GM21529 (cell line): ENCODE data around the gene SEC61B.
"Not testable (repeated sequence)": the region's sequence is repeated elsewhere in the genome, so short reads cannot be mapped to it uniquely, and the experiment has no call there.

Experiments used
- ATAC-seq: cut with Tn5 transposase; IDR thresholded peaks from one replicate; pipeline ENCODE4 v1.9.1; 2021; ENCODE audit not compliant: unreplicated experiment

SEC61B gene

GRCh38 chr9:99190597-99191283, 31.3 kb upstream of the SEC61B start:
- no peak for ATAC-seq

GRCh38 chr9:99192786-99193465, 29.2 kb upstream of the SEC61B start:
- no peak for ATAC-seq

GRCh38 chr9:99193466-99193821, 28.6 kb upstream of the SEC61B start:
- no peak for ATAC-seq

GRCh38 chr9:99196484-99196883, 25.6 kb upstream of the SEC61B start:
- not testable (repeated sequence) for ATAC-seq

GRCh38 chr9:99197124-99197630, 24.9 kb upstream of the SEC61B start:
- ATAC-seq = no peak

- ATAC-seq = no peak
Measured at GRCh38 chr9:99197987-99198386, 24.1 kb upstream of the SEC61B start.

GRCh38 chr9:99199938-99200539, 22.0 kb upstream of the SEC61B start:
- ATAC-seq = no peak

- ATAC-seq = no peak
Measured at GRCh38 chr9:99201603-99202002, 20.5 kb upstream of the SEC61B start.

- no peak for ATAC-seq
Measured at GRCh38 chr9:99210572-99210971, 11.5 kb upstream of the SEC61B start.

GRCh38 chr9:99211746-99212145, 10.3 kb upstream of the SEC61B start:
- ATAC-seq = no peak

GRCh38 chr9:99213197-99213596, 8.9 kb upstream of the SEC61B start:
- no peak for ATAC-seq

- ATAC-seq = no peak
Measured at GRCh38 chr9:99216073-99216472, 6.0 kb upstream of the SEC61B start.

GRCh38 chr9:99220011-99220410, 2.1 kb upstream of the SEC61B start:
- ATAC-seq = no peak

- ATAC-seq = peak; percentile 2
Measured at GRCh38 chr9:99221266-99221620, 839 bp upstream of the SEC61B start.

GRCh38 chr9:99222416-99223270, 561 bp downstream of the SEC61B start:
- peak; percentile 14 for ATAC-seq

GRCh38 chr9:99224445-99224844, 2.4 kb downstream of the SEC61B start:
- ATAC-seq = no peak

- no peak for ATAC-seq
Measured at GRCh38 chr9:99226054-99226453, 4.0 kb downstream of the SEC61B start.

GRCh38 chr9:99230206-99230605, 8.1 kb downstream of the SEC61B start:
- ATAC-seq = no peak

GRCh38 chr9:99231711-99232110, 9.6 kb downstream of the SEC61B start:
- no peak for ATAC-seq

GRCh38 chr9:99234618-99235017, 12.5 kb downstream of the SEC61B start:
- no peak for ATAC-seq

- ATAC-seq = no peak
Measured at GRCh38 chr9:99235069-99235468, 13.0 kb downstream of the SEC61B start.
